Measurements from ENCODE around the gene LRRC53.

LRRC53 gene

DNA sequence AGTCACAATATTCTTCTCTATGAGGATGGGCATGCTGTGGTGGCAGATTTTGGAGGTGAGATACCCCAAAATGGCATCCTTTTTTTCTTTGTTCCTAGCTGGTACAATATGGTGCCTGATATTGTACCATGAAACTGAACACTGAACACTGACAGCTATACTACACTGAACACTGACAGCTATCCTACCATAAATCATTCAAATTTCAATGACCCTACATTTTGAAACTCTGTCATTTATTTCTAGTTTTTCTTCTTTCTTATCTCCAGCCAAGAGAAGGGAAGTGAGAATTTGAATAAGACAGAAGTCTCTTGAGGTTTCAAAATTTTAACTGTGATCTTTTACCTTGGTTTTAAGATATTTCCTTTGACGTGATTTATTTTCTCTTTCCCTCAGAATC lies 76.3 kb downstream of the LRRC53 start:
- H3K27ac ChIP-seq (ENCODE audit: insufficient read depth, low read depth, low read length, poor library complexity, severe bottlenecking): no peak overlapping the region
- H3K36me3 ChIP-seq (ENCODE audit: control insufficient read depth, insufficient read depth, low read length): no peaks in the 10 kb centered on the region
- H3K27me3 ChIP-seq (ENCODE audit: control insufficient read depth, insufficient read depth, low read length, poor library complexity, severe bottlenecking): no peaks in the 10 kb centered on the region
- H3K4me3 ChIP-seq (ENCODE audit: insufficient read depth, low read depth, low read length): no peak overlapping the region
- WGBS, 2 experiments: 94 to 100% methylated on average over 1 of the region's 1 CpG
- no peaks in the 10 kb centered on the region for H3K9me3 ChIP-seq (ENCODE audit: control insufficient read depth, low read length)
- H3K4me1 ChIP-seq (ENCODE audit: control insufficient read depth, insufficient read depth, low read length): no peaks in the 10 kb centered on the region

DNA sequence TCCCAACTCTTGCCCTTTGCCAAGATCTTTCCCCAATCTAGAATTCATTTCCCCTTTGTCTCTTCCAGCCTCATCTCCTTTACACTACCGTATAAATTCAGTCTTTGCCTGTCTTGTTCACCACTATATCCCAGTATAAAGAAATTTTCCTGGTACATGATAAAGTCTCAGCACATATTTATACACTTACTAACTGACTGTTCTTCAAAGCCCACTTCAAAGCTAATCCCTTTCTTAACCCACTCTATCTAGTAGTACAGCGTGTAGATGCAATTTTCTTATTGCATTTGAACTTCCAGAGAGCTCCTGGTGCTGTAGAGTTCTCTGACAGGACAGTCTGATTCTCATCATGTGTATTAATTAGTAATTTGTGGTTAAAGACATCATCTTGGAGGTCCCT lies 78.1 kb downstream of the LRRC53 start:
- Histone ChIP-seq H3K27ac (ENCODE audit: insufficient read depth, low read depth, low read length, poor library complexity, severe bottlenecking) (no peak overlapping the region), H3K4me1 (ENCODE audit: control insufficient read depth, insufficient read depth, low read length) (peaks cover 7% of the 10 kb centered on the region), H3K4me3 (ENCODE audit: insufficient read depth, low read depth, low read length) (no peak overlapping the region), H3K27me3 (ENCODE audit: control insufficient read depth, insufficient read depth, low read length, poor library complexity, severe bottlenecking) (no peaks in the 10 kb centered on the region), H3K36me3 (ENCODE audit: control insufficient read depth, insufficient read depth, low read length) (no peaks in the 10 kb centered on the region), H3K9me3 (ENCODE audit: control insufficient read depth, low read length) (no peaks in the 10 kb centered on the region)
- 88 to 92% methylated on average over 2 of the region's 2 CpGs for WGBS, 2 experiments

DNA sequence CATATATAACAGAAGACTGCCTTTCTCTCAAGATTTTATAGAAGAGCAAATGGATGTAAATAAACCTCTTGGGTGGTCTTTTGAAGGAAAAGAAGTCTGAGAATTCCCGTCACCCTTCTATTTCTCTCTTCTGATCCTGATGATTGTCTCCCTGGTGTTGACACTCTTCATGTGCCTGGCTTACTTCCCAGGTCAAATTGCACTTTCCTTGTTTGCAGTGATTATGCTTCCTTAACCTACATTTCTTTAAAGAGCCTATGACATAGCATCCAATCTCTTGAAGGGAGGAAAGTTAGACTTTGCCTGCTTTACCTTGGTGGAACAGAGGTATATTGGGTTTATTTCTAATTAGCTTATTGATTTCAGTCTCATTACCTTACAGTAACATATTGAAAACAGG lies 80.1 kb downstream of the LRRC53 start:
- Histone ChIP-seq H3K27me3 (ENCODE audit: control insufficient read depth, insufficient read depth, low read length, poor library complexity, severe bottlenecking) (no peaks in the 10 kb centered on the region), H3K4me1 (ENCODE audit: control insufficient read depth, insufficient read depth, low read length) (peaks cover 7% of the 10 kb centered on the region), H3K36me3 (ENCODE audit: control insufficient read depth, insufficient read depth, low read length) (no peaks in the 10 kb centered on the region), H3K4me3 (ENCODE audit: insufficient read depth, low read depth, low read length) (no peak overlapping the region), H3K27ac (ENCODE audit: insufficient read depth, low read depth, low read length, poor library complexity, severe bottlenecking) (no peak overlapping the region), H3K9me3 (ENCODE audit: control insufficient read depth, low read length) (no peaks in the 10 kb centered on the region)
- 0% methylated on average over 1 of the region's 1 CpG for WGBS, 2 experiments

DNA sequence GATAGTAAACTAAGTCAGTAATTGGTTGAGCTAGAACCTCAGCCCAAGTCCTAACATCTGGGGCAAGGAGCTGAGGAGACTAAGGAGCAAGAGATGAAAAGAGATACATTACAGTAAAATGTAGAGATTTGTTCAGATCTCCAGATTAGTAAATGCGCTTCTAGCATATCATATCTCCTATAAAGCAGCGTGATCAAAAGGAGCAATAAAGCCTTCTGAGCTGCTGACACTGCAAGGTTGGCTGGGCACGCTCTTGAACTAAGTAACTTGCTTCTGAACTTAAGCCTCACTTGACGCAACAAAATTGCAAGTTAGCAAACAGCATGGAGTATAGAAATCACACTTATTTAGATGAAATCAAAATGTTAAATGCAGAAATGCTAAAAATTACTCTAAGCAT lies 80.9 kb downstream of the LRRC53 start:
- Histone ChIP-seq H3K4me3 (ENCODE audit: insufficient read depth, low read depth, low read length) (no peak overlapping the region), H3K9me3 (ENCODE audit: control insufficient read depth, low read length) (no peaks in the 10 kb centered on the region), H3K4me1 (ENCODE audit: control insufficient read depth, insufficient read depth, low read length) (peaks cover 7% of the 10 kb centered on the region), H3K27ac (ENCODE audit: insufficient read depth, low read depth, low read length, poor library complexity, severe bottlenecking) (no peak overlapping the region), H3K36me3 (ENCODE audit: control insufficient read depth, insufficient read depth, low read length) (no peaks in the 10 kb centered on the region), H3K27me3 (ENCODE audit: control insufficient read depth, insufficient read depth, low read length, poor library complexity, severe bottlenecking) (no peaks in the 10 kb centered on the region)
- WGBS, 2 experiments: 95 to 99% methylated on average over 3 to 4 of the region's 4 CpGs

DNA sequence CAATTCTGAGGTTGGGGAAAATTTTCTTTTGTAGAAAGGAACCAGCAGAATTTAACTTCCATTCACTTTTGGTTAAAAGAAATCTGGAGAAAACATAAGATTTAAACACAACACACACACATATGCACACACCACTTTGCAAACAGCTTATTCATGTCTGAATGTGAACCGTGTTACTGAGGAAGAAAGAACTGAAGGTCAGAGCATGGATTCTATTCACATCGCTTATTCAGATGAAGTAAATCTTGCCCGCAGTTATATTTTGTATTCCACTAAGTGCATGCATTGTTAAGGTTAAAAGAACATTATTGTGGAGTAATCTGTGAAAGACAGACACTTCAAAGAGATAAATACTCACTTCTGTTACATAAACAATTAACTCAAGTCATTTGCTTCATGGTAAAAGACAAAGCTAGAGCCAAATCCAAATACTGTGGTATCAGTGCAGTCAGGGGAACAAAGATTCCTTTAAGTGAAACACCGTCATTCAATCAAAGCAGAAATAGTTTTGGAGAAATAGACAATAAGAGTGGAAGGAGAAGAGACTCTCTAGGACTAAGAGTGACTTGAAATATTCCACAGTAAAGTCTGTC lies 82.0 kb downstream of the LRRC53 start:
- no peak overlapping the region for H3K27ac ChIP-seq (ENCODE audit: insufficient read depth, low read depth, low read length, poor library complexity, severe bottlenecking)
- H3K4me1 ChIP-seq (ENCODE audit: control insufficient read depth, insufficient read depth, low read length): peaks cover 13% of the 10 kb centered on the region
- H3K27me3 ChIP-seq (ENCODE audit: control insufficient read depth, insufficient read depth, low read length, poor library complexity, severe bottlenecking): no peaks in the 10 kb centered on the region
- H3K9me3 ChIP-seq (ENCODE audit: control insufficient read depth, low read length): no peaks in the 10 kb centered on the region
- WGBS, 2 experiments: 88 to 92% methylated on average over 4 of the region's 4 CpGs
- no peaks in the 10 kb centered on the region for H3K36me3 ChIP-seq (ENCODE audit: control insufficient read depth, insufficient read depth, low read length)
- no peak overlapping the region for H3K4me3 ChIP-seq (ENCODE audit: insufficient read depth, low read depth, low read length)

DNA sequence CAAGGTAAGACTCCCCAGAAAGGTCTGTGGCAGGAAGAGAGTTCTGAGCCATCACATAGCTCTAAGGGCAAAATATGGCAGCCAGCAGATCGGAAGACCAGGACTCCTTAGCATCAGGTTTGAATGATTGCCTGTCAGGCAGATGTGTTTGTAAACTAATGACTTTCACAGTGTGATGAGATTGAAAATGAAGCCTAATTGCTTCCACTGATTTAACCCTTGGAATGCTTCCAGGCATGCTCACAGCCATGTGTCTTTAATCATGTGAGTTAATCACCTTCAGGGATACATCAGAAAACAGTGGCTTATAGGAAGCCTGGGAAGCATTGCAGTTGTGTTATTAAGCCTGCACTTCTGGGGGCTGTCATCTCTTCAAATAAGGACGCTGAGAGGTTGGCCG lies 82.8 kb downstream of the LRRC53 start:
- Histone ChIP-seq H3K9me3 (ENCODE audit: control insufficient read depth, low read length) (no peaks in the 10 kb centered on the region), H3K36me3 (ENCODE audit: control insufficient read depth, insufficient read depth, low read length) (no peaks in the 10 kb centered on the region), H3K4me3 (ENCODE audit: insufficient read depth, low read depth, low read length) (no peak overlapping the region), H3K27ac (ENCODE audit: insufficient read depth, low read depth, low read length, poor library complexity, severe bottlenecking) (no peak overlapping the region), H3K4me1 (ENCODE audit: control insufficient read depth, insufficient read depth, low read length) (peaks cover 13% of the 10 kb centered on the region), H3K27me3 (ENCODE audit: control insufficient read depth, insufficient read depth, low read length, poor library complexity, severe bottlenecking) (no peaks in the 10 kb centered on the region)
- 56 to 76% methylated on average over 2 to 3 of the region's 3 CpGs for WGBS, 2 experiments

DNA sequence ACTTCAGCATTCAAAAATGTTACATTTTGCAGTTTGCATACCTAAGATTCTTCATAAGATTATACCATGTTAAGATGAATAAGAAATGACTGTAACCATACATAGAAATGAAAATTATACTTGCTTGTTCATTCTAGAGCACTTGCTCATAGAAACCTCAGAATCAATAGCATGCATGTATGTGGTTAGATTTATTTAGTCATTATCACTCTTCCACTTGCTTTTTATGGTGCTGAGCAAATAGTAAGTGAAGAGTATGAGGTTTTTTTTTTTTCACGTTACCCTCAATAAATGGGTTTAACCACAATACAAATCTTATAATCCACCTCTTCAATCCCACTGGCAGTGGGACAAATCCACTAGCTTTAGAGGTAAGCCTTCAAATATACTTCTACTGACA lies 84.7 kb downstream of the LRRC53 start:
- Histone ChIP-seq H3K4me3 (ENCODE audit: insufficient read depth, low read depth, low read length) (no peak overlapping the region), H3K4me1 (ENCODE audit: control insufficient read depth, insufficient read depth, low read length) (peaks cover 13% of the 10 kb centered on the region), H3K9me3 (ENCODE audit: control insufficient read depth, low read length) (no peaks in the 10 kb centered on the region), H3K27ac (ENCODE audit: insufficient read depth, low read depth, low read length, poor library complexity, severe bottlenecking) (no peak overlapping the region), H3K27me3 (ENCODE audit: control insufficient read depth, insufficient read depth, low read length, poor library complexity, severe bottlenecking) (no peaks in the 10 kb centered on the region), H3K36me3 (ENCODE audit: control insufficient read depth, insufficient read depth, low read length) (no peaks in the 10 kb centered on the region)
- WGBS, 2 experiments: no CpG with 5 or more reads among the region's 1 CpG

DNA sequence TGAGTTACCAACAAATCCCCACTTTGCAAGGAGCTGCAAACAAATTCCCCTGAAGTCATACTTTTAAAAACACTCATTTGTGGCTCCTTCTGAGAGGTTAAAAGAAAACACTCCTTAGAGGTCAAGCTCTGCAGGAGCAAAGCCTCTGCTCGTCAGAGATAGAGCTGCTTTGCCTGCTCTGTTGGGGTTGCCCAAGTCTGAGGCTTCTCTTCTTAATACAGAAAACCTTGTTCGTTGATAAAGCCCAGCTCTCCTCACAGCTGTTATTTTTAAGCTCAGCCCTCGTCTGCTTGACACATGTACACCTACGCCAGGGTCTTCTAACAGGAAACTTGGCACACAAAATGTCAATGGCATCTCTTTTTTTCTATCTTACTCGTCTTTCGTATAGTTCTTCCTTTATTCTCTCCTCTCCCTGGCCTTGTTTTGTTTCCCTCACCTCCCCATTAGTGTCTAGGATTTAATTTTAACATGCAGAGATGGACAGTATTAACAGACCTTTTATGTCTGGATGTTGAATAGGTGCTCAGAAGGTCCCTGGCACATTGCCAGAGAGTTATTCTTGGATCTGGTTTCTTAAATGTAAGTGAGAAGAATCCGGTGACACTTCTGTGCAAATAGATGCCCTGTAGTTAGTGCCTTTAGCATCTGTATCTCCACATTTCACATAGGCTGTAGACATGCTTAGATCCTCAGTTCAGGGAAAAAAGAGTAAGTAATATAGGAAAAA lies 86.0 kb downstream of the LRRC53 start:
- H3K36me3 ChIP-seq (ENCODE audit: control insufficient read depth, insufficient read depth, low read length): no peaks in the 10 kb centered on the region
- no peak overlapping the region for H3K4me3 ChIP-seq (ENCODE audit: insufficient read depth, low read depth, low read length)
- H3K4me1 ChIP-seq (ENCODE audit: control insufficient read depth, insufficient read depth, low read length): peaks cover 13% of the 10 kb centered on the region
- no peaks in the 10 kb centered on the region for H3K9me3 ChIP-seq (ENCODE audit: control insufficient read depth, low read length)
- no peaks in the 10 kb centered on the region for H3K27me3 ChIP-seq (ENCODE audit: control insufficient read depth, insufficient read depth, low read length, poor library complexity, severe bottlenecking)
- H3K27ac ChIP-seq (ENCODE audit: insufficient read depth, low read depth, low read length, poor library complexity, severe bottlenecking): no peak overlapping the region
- WGBS, 2 experiments: 81 to 82% methylated on average over 7 of the region's 7 CpGs

DNA sequence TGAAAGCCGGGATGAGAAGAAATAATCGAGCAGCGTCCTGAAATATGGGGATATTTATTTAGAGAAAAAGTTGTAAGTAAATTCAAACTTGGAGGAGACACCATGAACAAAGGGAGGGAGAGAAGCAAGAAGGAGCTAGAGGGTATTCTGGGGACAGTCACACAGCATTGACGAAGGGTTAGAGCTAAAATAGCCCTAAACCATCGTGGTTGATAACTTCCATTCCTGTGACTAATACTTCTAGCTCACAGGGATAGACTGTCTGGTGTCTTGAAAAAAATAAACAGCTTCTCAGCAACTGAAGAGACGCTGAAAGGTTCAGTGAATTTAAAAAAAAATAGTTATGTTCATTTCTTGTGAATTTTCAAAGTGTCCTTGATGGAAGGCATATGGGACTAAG lies 86.7 kb downstream of the LRRC53 start:
- H3K27me3 ChIP-seq (ENCODE audit: control insufficient read depth, insufficient read depth, low read length, poor library complexity, severe bottlenecking): no peaks in the 10 kb centered on the region
- no peak overlapping the region for H3K27ac ChIP-seq (ENCODE audit: insufficient read depth, low read depth, low read length, poor library complexity, severe bottlenecking)
- H3K36me3 ChIP-seq (ENCODE audit: control insufficient read depth, insufficient read depth, low read length): no peaks in the 10 kb centered on the region
- H3K9me3 ChIP-seq (ENCODE audit: control insufficient read depth, low read length): no peaks in the 10 kb centered on the region
- H3K4me1 ChIP-seq (ENCODE audit: control insufficient read depth, insufficient read depth, low read length): peaks cover 13% of the 10 kb centered on the region
- no peak overlapping the region for H3K4me3 ChIP-seq (ENCODE audit: insufficient read depth, low read depth, low read length)
- WGBS, 2 experiments: 96 to 97% methylated on average over 6 of the region's 6 CpGs

DNA sequence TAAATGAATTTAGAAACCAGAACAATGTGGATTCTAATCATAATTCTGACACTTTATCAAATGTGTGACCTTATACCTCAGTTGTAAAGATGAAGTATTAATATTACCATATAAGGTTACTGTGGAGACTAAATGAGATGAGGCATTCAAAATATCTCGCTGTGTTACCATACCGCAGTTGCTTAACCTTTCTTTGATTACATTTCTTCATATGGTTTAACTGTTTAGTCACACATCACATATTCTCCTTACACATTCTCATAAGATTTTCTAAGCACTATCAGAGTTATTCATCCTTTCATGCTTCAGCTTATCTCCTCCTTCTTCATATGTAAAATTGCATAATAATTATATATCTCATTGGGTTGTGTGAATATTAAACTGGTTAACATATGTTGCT lies 88.9 kb downstream of the LRRC53 start:
- Histone ChIP-seq H3K4me1 (ENCODE audit: control insufficient read depth, insufficient read depth, low read length) (peaks cover 6% of the 10 kb centered on the region), H3K9me3 (ENCODE audit: control insufficient read depth, low read length) (no peaks in the 10 kb centered on the region), H3K27me3 (ENCODE audit: control insufficient read depth, insufficient read depth, low read length, poor library complexity, severe bottlenecking) (no peaks in the 10 kb centered on the region), H3K27ac (ENCODE audit: insufficient read depth, low read depth, low read length, poor library complexity, severe bottlenecking) (no peak overlapping the region), H3K4me3 (ENCODE audit: insufficient read depth, low read depth, low read length) (no peak overlapping the region), H3K36me3 (ENCODE audit: control insufficient read depth, insufficient read depth, low read length) (no peaks in the 10 kb centered on the region)
- 89 to 94% methylated on average over 2 of the region's 2 CpGs for WGBS, 2 experiments
